Measurements from ENCODE around the gene RYR2.

DNA sequence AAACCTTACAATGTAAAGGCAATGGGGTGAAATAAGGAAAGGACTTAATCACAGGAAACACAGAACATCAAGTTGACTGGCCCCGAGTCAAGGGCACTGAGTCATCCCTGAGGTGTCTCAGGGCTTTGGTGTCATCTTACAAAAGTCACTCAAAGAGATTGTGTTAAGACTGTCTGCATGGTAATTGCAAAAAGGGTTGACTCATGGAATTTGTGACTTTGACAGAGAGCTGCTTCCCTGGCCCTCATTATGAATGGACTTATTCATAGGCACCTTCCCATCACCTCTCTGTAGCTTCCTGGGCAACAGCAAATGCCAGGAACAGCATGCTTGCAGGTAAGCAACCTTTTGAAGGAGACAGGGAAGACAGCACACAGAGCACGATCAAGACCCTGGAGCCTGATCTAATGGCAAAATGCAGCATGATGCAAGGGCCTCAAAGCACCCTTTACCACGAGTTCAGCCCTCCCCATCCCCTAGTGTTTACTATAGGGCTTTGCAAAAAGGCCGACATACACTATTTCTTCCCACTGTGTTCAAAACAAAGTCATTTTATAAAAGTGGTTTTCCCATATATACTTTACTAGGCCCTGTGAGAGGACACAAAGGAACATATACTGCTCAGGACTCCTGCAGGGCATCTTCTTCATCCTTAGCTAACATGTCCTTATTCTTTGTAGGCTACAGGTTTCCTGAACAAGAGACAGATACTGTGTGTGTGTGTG is 831.7 kb downstream of the RYR2 start:
- TF ChIP-seq POLR2A (IDR thresholded peaks at IDR 0.05) (no peak), CTCF (IDR thresholded peaks at IDR 0.05) (no peak), POLR2AphosphoS5 (IDR thresholded peaks at IDR 0.05) (no peak)
